Tibial nerve (tissue), 4 donors: ENCODE data around the gene NLRP9. TPM values are rescaled to one million over a fixed set of nuclear protein-coding genes. Genes with fewer than 3 reads are reported as not detected.
"Not testable (repeated sequence)": the region's sequence is repeated elsewhere in the genome, so short reads cannot be mapped to it uniquely, and the experiment has no call there.

Experiments
- DNase-seq, 2 donors: peaks; one replicate each; pipeline ENCODE4 v3.0.0-alpha.2; 2019; ENCODE audit warnings: low spot score in 2 of 2
- H3K27ac ChIP-seq, 4 donors: fragments of 200-600 bp; sonication (generic) in 3 of 4; one replicate each; pipeline ENCODE4 v1.5.1; 2017 to 2019; ENCODE audit warnings: mild to moderate bottlenecking in 1 of 4
- H3K27me3 ChIP-seq, 2 donors: fragments of 200-600 bp; sonication (generic) in 1 of 2; one replicate each; pipeline versions ENCODE4 v1.5.1 to v1.6.0; 2017 to 2019
- H3K36me3 ChIP-seq, 3 donors: fragments of 200-600 bp; sonication (generic); one replicate each; pipeline ENCODE4 v1.5.1; 2018 to 2019
- H3K4me1 ChIP-seq, 4 donors: fragments of 200-600 bp; sonication (generic) in 3 of 4; one replicate each; pipeline ENCODE4 v1.5.1; 2017 to 2019
- H3K4me3 ChIP-seq, 4 donors: fragments of 200-600 bp; sonication (generic) in 3 of 4; one replicate each; pipeline ENCODE4 v1.5.1; 2017 to 2019; ENCODE audit warnings: mild to moderate bottlenecking in 1 of 4, moderate library complexity in 1 of 4
- H3K9me3 ChIP-seq, 4 donors: fragments of 200-600 bp; sonication (generic) in 3 of 4; one replicate each; pipeline ENCODE4 v1.5.1; 2017 to 2019
- EP300 ChIP-seq, 2 donors: sonication (generic); formaldehyde crosslinking; IDR thresholded peaks; one replicate each; pipeline ENCODE4 v1.6.1; 2017; ENCODE audit warnings: antibody characterized with exemption in 2 of 2, mild to moderate bottlenecking in 1 of 2
- POLR2A ChIP-seq, 2 donors: fragments of 450-650 bp; IDR thresholded peaks; one replicate each; pipeline ENCODE4 v1.6.1; 2017; ENCODE audit warnings: antibody characterized with exemption in 2 of 2, mild to moderate bottlenecking in 2 of 2, moderate library complexity in 2 of 2
- WGBS, 2 donors: methylation state at CpG; one replicate each; pipeline ENCODE4 v1.1.5; 2018; 5-methylcytosine and 5-hydroxymethylcytosine counted together
- total RNA-seq, 4 donors: library from RNA; depleted of rRNA; stranded (reverse); fragments of >200 nt; gene quantifications; one replicate each; pipeline ENCODE4 v1.1.0, GENCODE V29; 2016
- TF ChIP-seq, protein P1 (sequence below), 5 experiments: fragments of 200-600 bp in 3 of 5; fragments of 450-650 bp in 2 of 5; sonication (generic) in 3 of 5; IDR thresholded peaks; one replicate each; pipeline ENCODE4 v1.5.1; 2016 to 2019; ENCODE audit warnings: antibody characterized with exemption in 5 of 5, mild to moderate bottlenecking in 3 of 5, moderate library complexity in 2 of 5

NLRP9 gene
- total RNA-seq, 4 donors from 2014 or later: not detected

DNA sequence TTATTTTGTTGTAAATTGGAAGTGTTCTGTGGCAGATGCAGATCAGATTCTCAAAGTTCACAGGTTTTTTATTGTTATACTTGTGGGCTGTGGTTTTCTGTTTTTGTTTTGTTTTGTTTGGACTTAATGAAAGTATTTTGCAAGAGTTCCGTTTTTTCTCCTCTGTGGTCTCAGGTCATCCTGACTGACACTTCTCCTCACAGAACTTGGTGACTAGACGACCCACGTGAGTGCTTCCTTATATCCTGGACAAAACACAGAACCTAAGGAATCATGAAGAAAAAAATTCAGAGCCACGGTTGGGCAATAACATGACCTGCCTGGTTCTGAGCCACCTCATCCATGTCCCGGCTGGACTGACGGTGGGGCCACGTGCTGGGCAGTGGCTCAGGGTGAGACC, 28.3 kb upstream of the NLRP9 start:
- Histone ChIP-seq H3K4me3 (no peak overlapping the region), H3K9me3 (peaks cover 0 to 9% (median 0%) of the 10 kb centered on the region in 4 donors), H3K27me3 (no peaks in the 10 kb centered on the region), H3K36me3 (no peaks in the 10 kb centered on the region), H3K27ac (no peak overlapping the region), H3K4me1 (no peaks in the 10 kb centered on the region)
- TF ChIP-seq EP300 (IDR thresholded peaks at IDR 0.05) (no peak), POLR2A (IDR thresholded peaks at IDR 0.05) (no peak)
- TF ChIP-seq, protein P1, sequence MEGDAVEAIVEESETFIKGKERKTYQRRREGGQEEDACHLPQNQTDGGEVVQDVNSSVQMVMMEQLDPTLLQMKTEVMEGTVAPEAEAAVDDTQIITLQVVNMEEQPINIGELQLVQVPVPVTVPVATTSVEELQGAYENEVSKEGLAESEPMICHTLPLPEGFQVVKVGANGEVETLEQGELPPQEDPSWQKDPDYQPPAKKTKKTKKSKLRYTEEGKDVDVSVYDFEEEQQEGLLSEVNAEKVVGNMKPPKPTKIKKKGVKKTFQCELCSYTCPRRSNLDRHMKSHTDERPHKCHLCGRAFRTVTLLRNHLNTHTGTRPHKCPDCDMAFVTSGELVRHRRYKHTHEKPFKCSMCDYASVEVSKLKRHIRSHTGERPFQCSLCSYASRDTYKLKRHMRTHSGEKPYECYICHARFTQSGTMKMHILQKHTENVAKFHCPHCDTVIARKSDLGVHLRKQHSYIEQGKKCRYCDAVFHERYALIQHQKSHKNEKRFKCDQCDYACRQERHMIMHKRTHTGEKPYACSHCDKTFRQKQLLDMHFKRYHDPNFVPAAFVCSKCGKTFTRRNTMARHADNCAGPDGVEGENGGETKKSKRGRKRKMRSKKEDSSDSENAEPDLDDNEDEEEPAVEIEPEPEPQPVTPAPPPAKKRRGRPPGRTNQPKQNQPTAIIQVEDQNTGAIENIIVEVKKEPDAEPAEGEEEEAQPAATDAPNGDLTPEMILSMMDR (IDR thresholded peaks at IDR 0.05): no peak
- 66 to 75% methylated on average over 7 of the region's 7 CpGs for WGBS, 2 donors
- DNase-seq: no peak

DNA sequence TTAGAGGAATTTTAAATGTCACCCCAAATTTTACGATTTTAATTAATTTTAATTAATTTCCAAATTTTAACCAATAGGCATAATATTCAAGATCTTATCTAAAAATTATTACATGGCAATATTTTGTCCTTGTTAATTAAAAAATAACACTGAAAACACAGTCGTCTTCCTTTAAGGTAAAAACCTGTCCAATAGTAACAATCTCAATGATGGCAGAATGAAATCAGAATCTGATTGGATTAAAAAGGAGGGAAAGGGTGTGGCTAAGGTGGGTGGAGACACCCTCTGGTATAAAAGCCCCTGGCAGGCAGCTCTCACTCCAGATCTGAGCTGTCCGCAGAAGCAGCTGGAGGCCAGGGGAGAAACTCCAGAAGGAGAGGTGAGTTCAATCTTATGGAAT, 20.6 kb upstream of the NLRP9 start, which contains the start of gene RFPL4A:
Gene RFPL4A (plus strand): TSS at position 301 of the 400 bp plus-strand sequence. CDS start 2,704 bp downstream, outside the sequence.
- DNase-seq, H3K4me3 ChIP-seq, H3K4me1 ChIP-seq, H3K36me3 ChIP-seq, H3K27ac ChIP-seq, H3K9me3 ChIP-seq, H3K27me3 ChIP-seq: not testable (repeated sequence)
- 80 to 90% methylated on average over 3 of the region's 3 CpGs for WGBS, 2 donors

DNA sequence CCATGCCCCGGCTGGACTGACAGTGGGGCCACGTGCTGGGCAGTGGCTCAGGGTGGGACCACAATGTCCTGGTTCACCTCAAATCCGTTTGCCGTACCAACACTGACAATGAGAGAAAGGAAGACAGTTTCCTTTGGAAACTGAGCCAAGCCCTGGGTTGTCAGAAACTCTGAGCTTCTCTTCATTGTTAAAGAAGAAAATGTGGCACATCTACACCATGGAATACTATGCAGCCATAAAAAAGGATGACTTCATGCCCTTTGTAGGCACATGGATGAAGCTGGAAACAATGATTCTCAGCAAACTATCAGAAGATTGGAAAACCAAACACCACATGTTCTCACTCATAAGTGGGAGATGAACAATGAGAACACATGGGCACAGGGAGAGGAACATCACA, 18.6 kb upstream of the NLRP9 start:
- H3K9me3 ChIP-seq, H3K27me3 ChIP-seq, H3K4me3 ChIP-seq, H3K36me3 ChIP-seq, H3K4me1 ChIP-seq, DNase-seq, H3K27ac ChIP-seq: not testable (repeated sequence)
- 73 to 79% methylated on average over 4 of the region's 4 CpGs for WGBS, 2 donors

DNA sequence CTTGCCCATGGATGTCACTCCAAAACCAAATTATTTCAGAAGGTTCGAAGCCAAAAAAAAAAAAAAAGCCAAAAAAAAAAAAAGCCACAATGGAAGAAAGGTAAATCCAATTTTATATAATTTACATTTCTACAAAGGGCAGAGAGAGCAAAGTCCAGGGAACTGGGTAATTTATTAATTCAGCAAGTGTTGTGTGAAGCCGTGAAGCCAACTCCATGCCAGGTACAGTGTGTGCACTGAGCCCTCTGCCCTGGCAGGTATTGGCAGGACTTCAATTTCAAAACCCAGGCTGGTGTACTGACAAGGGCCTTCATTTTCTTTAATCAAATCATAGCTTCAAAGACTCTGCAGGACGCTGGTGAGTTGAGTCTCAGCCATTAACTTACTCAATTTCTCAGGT, 15.2 kb upstream of the NLRP9 start:
- Histone ChIP-seq H3K4me3 (no peak overlapping the region), H3K4me1 (no peaks in the 10 kb centered on the region), H3K27me3 (no peaks in the 10 kb centered on the region), H3K36me3 (no peaks in the 10 kb centered on the region), H3K27ac (no peak overlapping the region), H3K9me3 (peaks cover 0 to 4% (median 0%) of the 10 kb centered on the region in 4 donors)
- DNase-seq: no peak
- WGBS, 2 donors: 63 to 67% methylated on average over 3 of the region's 3 CpGs
- no peak for TF ChIP-seq EP300 (IDR thresholded peaks at IDR 0.05)
- TF ChIP-seq POLR2A (IDR thresholded peaks at IDR 0.05): no peak
- TF ChIP-seq, protein P1 (IDR thresholded peaks at IDR 0.05): no peak

DNA sequence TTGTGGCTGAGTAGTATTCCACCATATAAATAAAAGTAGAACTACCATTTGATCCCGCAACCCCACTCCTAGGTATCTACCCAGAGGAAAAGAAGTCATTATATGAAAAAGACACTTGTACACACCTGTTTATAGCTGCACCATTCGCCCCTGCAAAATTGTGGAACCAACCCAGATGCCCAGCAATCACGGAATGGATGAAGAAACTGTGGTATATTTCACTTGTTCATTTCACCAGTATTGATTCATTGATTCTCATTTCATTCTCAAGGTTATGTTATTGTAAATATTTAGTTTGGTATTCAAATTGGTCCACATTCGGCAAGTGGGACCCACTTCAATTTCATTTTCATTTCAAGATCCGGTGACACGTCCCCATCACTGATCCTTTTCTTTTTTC, 12.5 kb upstream of the NLRP9 start:
- 86 to 93% methylated on average over 6 of the region's 6 CpGs for WGBS, 2 donors
- Histone ChIP-seq H3K4me1 (no peaks in the 10 kb centered on the region), H3K36me3 (no peaks in the 10 kb centered on the region), H3K27ac (no peak overlapping the region), H3K4me3 (no peak overlapping the region), H3K27me3 (no peaks in the 10 kb centered on the region), H3K9me3 (peaks cover 0 to 11% (median 0%) of the 10 kb centered on the region in 4 donors)
- DNase-seq: no peak
- no peak for TF ChIP-seq EP300 (IDR thresholded peaks at IDR 0.05)
- TF ChIP-seq POLR2A (IDR thresholded peaks at IDR 0.05): no peak
- TF ChIP-seq, protein P1 (IDR thresholded peaks at IDR 0.05): no peak

DNA sequence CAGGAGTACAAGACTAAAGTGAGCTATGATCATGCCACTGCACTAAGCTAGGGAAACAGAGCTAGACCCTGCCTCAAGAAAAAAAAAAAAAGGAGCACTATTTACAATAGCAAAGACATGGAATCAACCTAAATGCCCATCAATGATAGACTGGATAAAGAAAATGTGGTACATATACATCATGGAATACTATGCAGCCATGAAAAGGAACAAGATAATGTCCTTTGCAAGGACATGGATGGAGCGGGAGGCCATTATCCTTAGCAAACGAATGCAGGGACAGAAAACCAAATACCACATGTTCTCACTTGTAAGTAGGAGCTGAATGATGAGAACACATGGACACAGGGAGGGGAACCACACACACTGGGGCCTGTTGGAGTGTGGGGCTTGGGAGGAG, 7.8 kb downstream of the NLRP9 start:
- not testable (repeated sequence) for DNase-seq, H3K4me3 ChIP-seq, H3K27ac ChIP-seq, H3K4me1 ChIP-seq, H3K27me3 ChIP-seq, H3K36me3 ChIP-seq, H3K9me3 ChIP-seq
- 77 to 83% methylated on average over 2 of the region's 2 CpGs for WGBS, 2 donors

DNA sequence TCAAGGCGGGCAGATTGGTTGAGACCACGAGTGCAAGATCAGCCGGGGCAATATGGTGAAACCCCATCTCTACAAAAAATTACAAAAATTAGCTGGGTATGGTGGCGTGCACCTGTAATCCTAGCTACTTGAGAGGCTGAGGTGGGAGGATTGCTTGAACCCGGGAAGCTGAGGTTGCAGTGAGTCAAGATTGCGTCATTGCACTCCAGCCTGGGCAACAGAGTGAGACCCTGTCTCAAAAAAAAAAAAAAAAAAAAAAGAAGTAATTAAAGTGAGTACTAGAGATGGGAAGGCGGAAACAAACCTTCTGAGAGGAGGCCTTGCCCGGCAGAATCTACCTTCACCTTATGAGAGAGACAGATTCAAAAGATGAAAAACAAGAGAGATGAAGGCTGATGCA, 14.7 kb downstream of the NLRP9 start:
- no peak overlapping the region for H3K27ac ChIP-seq
- no peak overlapping the region for H3K4me3 ChIP-seq
- H3K27me3 ChIP-seq: no peaks in the 10 kb centered on the region
- H3K4me1 ChIP-seq: no peaks in the 10 kb centered on the region
- TF ChIP-seq EP300 (IDR thresholded peaks at IDR 0.05): no peak
- TF ChIP-seq, protein P1 (IDR thresholded peaks at IDR 0.05): no peak
- no peak for TF ChIP-seq POLR2A (IDR thresholded peaks at IDR 0.05)
- peaks cover 0 to 33% (median 0%) of the 10 kb centered on the region in 4 donors for H3K9me3 ChIP-seq
- DNase-seq: no peak
- H3K36me3 ChIP-seq: no peaks in the 10 kb centered on the region
- 86 to 93% methylated on average over 8 of the region's 8 CpGs for WGBS, 2 donors
